Left cardiac atrium (tissue), 2 donors: ENCODE measurements around the gene C16orf89. TPM values are rescaled to one million over a fixed set of nuclear protein-coding genes. Genes with fewer than 3 reads are reported as not detected.

Experiments used
- total RNA-seq, 2 donors: library from RNA; stranded (reverse); fragmentation: NEBNext Ultra II Directional; extraction: Animal tissue kit (Norgen Biotek cat#: 25700); gene quantifications; one replicate each; pipeline ENCODE4 v1.2.1, GENCODE V29; 2021
- donor health status: DM: no; HTN: yes; CAD: no; lungs with severe emphysema.
- donor health status: DM: yes; HTN: yes; CAD: no.

The C16orf89 gene
- total RNA-seq, 2 donors from 2014 or later, result 6.6 to 19.4 TPM

Other genes starting within 250 kb of the C16orf89 start
- gene GLYR1, start 218.7 kb downstream of the C16orf89 start, total RNA-seq, result 10 to 100 TPM; 65.2 to 78.2 TPM
- 10 to 100 TPM; 28.0 to 33.6 TPM for gene UBN1, start 218.5 kb downstream of the C16orf89 start, total RNA-seq
- gene PPL, start 128.8 kb downstream of the C16orf89 start, total RNA-seq, result 10 to 100 TPM in 1 of 2 donors, 1 to 10 TPM in 1; 6.1 to 15.8 TPM
- gene SEC14L5, start 107.6 kb downstream of the C16orf89 start, total RNA-seq, result 1 to 10 TPM in 1 of 2 donors, under 1 TPM in 1; 0.58 to 2.3 TPM
- 1 to 10 TPM; 6.8 to 8.4 TPM for gene NAGPA, start 32.0 kb downstream of the C16orf89 start, total RNA-seq
- gene ALG1, start 5.9 kb upstream of the C16orf89 start, total RNA-seq, result 10 to 100 TPM; 11.0 to 11.8 TPM
- 1 to 10 TPM; 5.4 to 7.5 TPM for gene EEF2KMT, start 31.8 kb upstream of the C16orf89 start, total RNA-seq